Measurements from ENCODE around the gene CD46. TPM values are rescaled to one million over a fixed set of nuclear protein-coding genes. Genes with fewer than 3 reads are reported as not detected.

The CD46 gene
- total RNA-seq, 1 donor from 2014 or later, result 101 TPM

DNA sequence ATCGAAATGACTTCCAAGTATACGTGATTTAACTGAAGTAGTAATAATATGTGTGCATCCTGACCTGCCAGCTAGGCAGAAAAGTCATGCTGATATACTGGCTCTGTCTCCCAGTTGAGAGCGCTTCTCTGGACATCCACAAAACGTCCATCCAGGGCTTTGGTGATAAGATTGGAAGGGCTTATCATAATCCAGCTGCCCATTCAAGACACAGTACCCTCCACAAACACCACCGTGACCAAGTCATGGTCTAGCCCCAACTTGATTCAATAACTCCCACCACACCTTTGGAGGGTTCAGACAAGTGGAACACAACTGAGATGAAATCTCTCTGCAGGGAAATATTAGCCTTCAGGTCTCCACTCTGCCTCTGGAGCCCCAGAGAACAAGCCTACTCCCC is 76.2 kb downstream of the CD46 start:
- no peak for DNase-seq (ENCODE audit: low read depth in 2 of 2)

- peak; percentile 90 to 95 for DNase-seq (ENCODE audit: low read depth in 2 of 2)
These were observed 76.8 kb downstream of the CD46 start for GRCh38 chr1:207828485-207829158.

DNA sequence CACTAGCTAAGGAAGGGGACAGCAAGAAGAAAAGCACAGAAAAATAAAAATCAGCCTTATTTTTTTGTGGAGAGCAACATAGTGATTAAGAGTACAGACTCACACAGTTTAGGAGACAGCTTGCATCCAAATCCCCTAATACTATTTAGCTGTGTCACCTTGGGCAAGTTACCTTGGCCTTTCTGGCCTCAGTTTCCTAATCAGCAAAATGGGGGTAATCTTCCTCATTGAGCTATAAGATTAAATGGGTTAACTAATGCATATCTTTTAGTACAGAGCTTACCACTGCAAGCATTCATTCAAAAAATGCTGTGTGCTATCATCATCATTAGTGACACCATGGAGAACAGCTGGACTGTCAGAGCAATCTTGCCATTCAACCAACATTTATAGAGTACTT is 77.7 kb downstream of the CD46 start:
- no peak for DNase-seq (ENCODE audit: low read depth in 2 of 2)

- no peak for DNase-seq (ENCODE audit: low read depth in 2 of 2)
These were observed 78.9 kb downstream of the CD46 start for GRCh38 chr1:207830788-207831187.

DNA sequence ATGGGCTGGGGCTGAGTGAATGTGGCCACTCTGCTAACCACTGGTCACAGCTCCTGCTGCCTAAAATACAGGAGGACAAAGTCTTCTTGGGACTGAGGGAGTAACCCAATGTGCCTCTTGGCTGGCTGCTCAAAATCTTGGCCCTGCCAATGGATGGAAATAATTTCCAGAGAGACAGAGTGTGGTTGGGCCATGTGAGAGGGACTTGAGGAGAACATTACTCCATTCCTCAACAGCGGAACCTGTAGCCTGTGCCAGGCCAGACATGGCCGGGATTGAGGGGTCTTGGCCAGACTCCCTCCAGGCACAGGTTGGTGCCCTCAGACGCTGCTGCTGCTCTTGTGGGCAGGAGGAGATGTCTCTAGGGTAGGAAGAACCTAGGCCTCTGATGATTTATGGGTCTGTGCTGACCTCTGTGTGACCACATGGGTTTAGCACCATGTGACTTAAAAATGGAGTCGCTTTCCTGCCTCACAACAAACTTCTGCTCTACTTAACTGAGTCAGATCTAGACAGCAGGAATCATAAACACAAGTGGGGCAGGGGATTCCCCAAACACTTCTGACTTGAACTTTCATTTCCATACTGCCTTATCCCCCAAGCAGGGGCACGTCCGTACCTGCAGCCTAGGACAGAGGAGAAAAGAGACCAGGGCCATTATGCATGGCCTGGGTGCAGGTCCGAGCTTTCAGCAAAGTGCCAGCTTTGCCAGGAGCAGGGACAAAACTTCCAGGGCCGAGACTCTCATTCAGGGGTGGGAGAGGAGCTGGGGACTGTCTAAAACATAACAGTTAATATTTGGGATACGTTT is 79.9 kb downstream of the CD46 start:
- peak in 1 of 2 donors; percentile 63 for DNase-seq (ENCODE audit: low read depth in 2 of 2)

DNA sequence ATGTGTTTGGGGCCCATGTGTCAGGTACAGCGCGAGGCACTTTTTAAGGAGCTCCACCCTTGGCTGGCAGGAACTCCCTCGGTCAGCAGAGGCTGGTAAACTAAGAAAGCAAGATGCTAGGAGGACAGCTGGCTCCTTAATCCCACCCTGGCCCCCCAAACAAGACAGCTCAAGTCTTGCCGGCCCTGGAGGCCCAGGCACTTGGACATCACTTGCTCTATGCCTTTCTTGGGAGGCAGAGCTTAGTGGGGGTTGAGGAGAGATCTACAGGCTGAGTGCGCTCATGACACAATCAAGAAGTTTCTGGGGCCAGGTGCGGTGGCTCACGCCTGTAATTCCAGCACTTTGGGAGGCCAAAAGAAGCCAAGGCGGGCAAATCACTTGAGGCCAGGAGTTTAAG is 80.9 kb downstream of the CD46 start:
- DNase-seq (ENCODE audit: low read depth in 2 of 2), result no peak

DNA sequence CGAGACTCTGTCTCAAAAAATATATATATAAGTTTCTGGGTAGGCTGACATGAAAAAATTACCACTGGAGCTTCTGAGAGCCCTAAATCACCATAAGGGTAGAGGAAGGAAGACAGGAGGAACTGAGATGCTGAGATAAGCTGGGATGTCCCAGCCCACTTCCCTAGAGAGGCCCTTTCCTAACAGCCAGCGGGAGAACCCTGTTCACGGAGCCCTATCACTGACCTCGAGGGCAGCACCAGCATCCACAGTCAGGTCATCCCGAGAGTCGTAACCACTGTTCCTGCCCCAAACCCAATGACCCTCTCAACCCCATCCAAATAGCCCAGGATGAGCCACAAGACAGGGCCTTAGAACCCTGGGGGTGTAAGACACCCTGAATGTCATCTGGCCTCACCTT is 81.5 kb downstream of the CD46 start:
- no peak for DNase-seq (ENCODE audit: low read depth in 2 of 2)

DNA sequence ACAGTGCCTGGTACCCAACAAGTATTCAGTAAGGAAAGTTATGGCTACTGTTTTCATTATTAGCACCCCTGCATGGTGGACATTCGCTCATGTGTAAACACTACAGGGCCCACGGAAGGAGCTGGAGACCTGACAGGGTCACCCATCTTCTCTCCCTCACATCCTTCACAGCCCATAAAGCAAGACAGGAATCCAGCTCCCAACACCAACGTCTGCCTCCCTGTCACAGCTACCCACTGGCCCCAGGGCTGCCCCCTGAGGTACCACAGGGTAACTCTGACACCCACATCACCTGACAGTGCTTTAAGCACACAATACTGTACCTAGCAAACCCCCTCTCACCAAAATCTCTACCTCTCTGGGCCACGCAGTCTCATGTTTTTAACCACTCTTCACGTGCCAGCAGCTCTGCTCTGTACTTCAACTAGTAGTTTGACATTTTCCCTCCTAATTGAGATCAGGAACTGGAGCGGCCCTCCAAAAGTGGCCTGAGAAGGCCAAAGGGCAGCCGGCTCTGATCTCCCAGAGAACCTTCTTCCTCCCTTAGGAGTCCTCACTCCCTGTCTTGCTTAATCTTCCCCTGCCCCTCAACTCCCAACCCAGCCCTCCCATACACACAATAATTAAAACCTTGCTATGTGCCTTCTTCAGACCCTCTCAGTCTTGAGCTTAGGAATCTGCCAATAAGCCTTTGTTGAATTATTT is 82.3 kb downstream of the CD46 start:
- no peak for DNase-seq (ENCODE audit: low read depth in 2 of 2)

- DNase-seq (ENCODE audit: low read depth in 2 of 2), result no peak
These were observed 84.1 kb downstream of the CD46 start for GRCh38 chr1:207835958-207836357.

GRCh38 chr1:207836591-207837347 is 84.9 kb downstream of the CD46 start:
- no peak for DNase-seq (ENCODE audit: low read depth in 2 of 2)

GRCh38 chr1:207837673-207838072 is 85.8 kb downstream of the CD46 start:
- no peak for DNase-seq (ENCODE audit: low read depth in 2 of 2)

- DNase-seq (ENCODE audit: low read depth in 2 of 2), result no peak
These were observed 86.6 kb downstream of the CD46 start for GRCh38 chr1:207838156-207839082.

DNA sequence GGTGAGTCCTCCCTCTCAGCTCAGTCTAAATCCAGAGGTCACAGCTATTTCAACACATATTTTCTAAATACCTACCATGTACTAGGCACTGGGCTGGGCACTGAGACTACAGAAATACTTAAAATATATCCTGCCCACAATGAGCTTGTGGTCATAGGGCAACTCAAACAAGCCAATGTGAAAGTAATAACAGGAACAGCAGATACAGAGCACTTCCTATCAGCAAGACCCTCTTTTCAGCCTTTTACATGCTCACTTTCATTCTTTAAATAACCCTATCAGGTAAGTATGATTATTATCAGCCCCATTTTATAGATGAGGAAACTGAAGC is 87.2 kb downstream of the CD46 start:
- DNase-seq (ENCODE audit: low read depth in 2 of 2), result no peak

- DNase-seq (ENCODE audit: low read depth in 2 of 2), result no peak
These were observed 88.5 kb downstream of the CD46 start for GRCh38 chr1:207840380-207840779.

- no peak for DNase-seq (ENCODE audit: low read depth in 2 of 2)
These were observed 89.4 kb downstream of the CD46 start for GRCh38 chr1:207841293-207841692.

DNA sequence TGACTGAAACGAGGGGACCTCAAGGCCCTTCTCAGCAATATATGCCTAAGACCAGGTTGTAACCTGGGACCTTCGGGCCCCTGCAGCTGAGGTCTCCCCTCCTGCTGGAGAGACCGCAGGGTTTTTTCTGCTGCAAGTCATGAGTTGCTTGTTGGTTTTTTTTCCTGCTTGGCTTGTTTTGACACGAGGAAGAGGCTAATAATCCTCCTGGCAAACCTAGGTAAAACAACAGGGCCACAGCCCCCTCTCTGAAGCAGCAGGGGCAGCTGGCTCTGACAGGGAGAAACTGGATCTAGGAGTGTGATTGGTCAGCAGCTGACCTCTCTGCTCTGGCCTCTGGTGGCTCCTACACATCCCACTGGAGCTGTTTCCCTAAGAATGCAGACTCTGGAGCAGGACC is 90.0 kb downstream of the CD46 start:
- no peak for DNase-seq (ENCODE audit: low read depth in 2 of 2)

- DNase-seq (ENCODE audit: low read depth in 2 of 2), result no peak
These were observed 90.7 kb downstream of the CD46 start for GRCh38 chr1:207842506-207842905.

DNA sequence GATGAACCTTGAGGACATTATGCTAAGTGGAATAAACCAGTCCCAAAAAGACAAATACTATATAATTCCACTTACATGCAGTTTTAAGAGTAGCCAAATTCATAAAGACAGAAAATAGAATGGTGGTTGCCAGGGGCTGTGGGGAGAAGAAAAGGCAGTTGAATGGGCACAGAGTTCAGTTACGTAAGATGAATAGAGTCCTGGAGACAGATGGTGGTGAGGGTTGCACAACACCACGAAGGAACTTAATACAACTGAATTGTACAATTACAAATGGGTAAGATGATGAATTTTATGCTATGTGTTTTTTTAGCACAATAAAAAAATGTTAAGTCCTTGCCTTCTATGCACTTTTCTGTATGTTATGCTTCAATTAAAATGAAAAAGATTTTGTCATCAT is 92.5 kb downstream of the CD46 start:
- DNase-seq (ENCODE audit: low read depth in 2 of 2), result no peak
